IPS DF 4.7 (cell line): ENCODE results near the gene BPIFA1.

ENCODE experiments used
- DNase-seq: peaks from one replicate; pipeline ENCODE4 v3.0.0-alpha.2; 2013; ENCODE audit warnings: low spot score; ENCODE audit errors: extremely low read depth

BPIFA1 gene

GRCh38 chr20:33235696-33236095 lies at the start of gene BPIFA1:
TSS of gene BPIFA1 (plus strand) at chr20:33235996. CDS start at chr20:33237712, 1,716 bp downstream.
- no peak for DNase-seq

GRCh38 chr20:33187491-33187890 lies 48.3 kb upstream of the BPIFA1 start:
- DNase-seq: no peak

- no peak for DNase-seq
These were observed 47.4 kb upstream of the BPIFA1 start for GRCh38 chr20:33188421-33188820.

- no peak for DNase-seq
These were observed 44.3 kb upstream of the BPIFA1 start for GRCh38 chr20:33191484-33191883.

- DNase-seq: no peak
These were observed 43.8 kb upstream of the BPIFA1 start for GRCh38 chr20:33191955-33192354.

GRCh38 chr20:33192912-33193501 lies 42.8 kb upstream of the BPIFA1 start:
- no peak for DNase-seq

- DNase-seq: no peak
These were observed 36.8 kb upstream of the BPIFA1 start for GRCh38 chr20:33199026-33199425.

- DNase-seq: no peak
These were observed 33.3 kb upstream of the BPIFA1 start for GRCh38 chr20:33202451-33202850.

- no peak for DNase-seq
These were observed 32.4 kb upstream of the BPIFA1 start for GRCh38 chr20:33203444-33203843.

GRCh38 chr20:33209789-33210188 lies 26.0 kb upstream of the BPIFA1 start:
- DNase-seq: peak; percentile 66

- DNase-seq: no peak
These were observed 25.4 kb upstream of the BPIFA1 start for GRCh38 chr20:33210371-33210770.

GRCh38 chr20:33211817-33212424 lies 23.9 kb upstream of the BPIFA1 start:
- DNase-seq: peak; percentile 44

GRCh38 chr20:33217052-33217451 lies 18.7 kb upstream of the BPIFA1 start, which contains the start of gene BPIFA3:
TSS of gene BPIFA3 (plus strand) at chr20:33217352. CDS start at chr20:33217537, 185 bp downstream.
- no peak for DNase-seq

- DNase-seq: no peak
These were observed 11.4 kb upstream of the BPIFA1 start for GRCh38 chr20:33224399-33224798.

- no peak for DNase-seq
These were observed 6.0 kb upstream of the BPIFA1 start for GRCh38 chr20:33229843-33230242.

GRCh38 chr20:33231237-33231636 lies 4.6 kb upstream of the BPIFA1 start:
- DNase-seq: no peak

GRCh38 chr20:33232486-33233072 lies 3.2 kb upstream of the BPIFA1 start:
- no peak for DNase-seq

GRCh38 chr20:33233129-33233774 lies 2.5 kb upstream of the BPIFA1 start:
- peak; percentile 14 for DNase-seq

- no peak for DNase-seq
These were observed 1.7 kb upstream of the BPIFA1 start for GRCh38 chr20:33234050-33234449.

GRCh38 chr20:33236351-33236750 lies 555 bp downstream of the BPIFA1 start:
- no peak for DNase-seq

GRCh38 chr20:33237989-33238388 lies 2.2 kb downstream of the BPIFA1 start:
- no peak for DNase-seq

- DNase-seq: no peak
These were observed 3.6 kb downstream of the BPIFA1 start for GRCh38 chr20:33239418-33239817.
